GM18861 (cell line): ENCODE measurements around the gene AKT3.

ENCODE experiments used
- ATAC-seq: cut with Tn5 transposase; IDR thresholded peaks from one replicate; pipeline ENCODE4 v1.9.1; 2021; ENCODE audit not compliant: unreplicated experiment

Gene AKT3

GRCh38 chr1:243628476-243628907 is 221.6 kb downstream of the AKT3 start:
- no peak for ATAC-seq

- ATAC-seq = no peak
These were observed 226.2 kb downstream of the AKT3 start for GRCh38 chr1:243623841-243624240.

GRCh38 chr1:243621973-243622372 is 228.1 kb downstream of the AKT3 start:
- ATAC-seq = no peak

GRCh38 chr1:243620096-243620495 is 229.9 kb downstream of the AKT3 start:
- ATAC-seq = no peak

- no peak for ATAC-seq
These were observed 240.3 kb downstream of the AKT3 start for GRCh38 chr1:243609698-243610097.

GRCh38 chr1:243605604-243606003 is 244.4 kb downstream of the AKT3 start:
- ATAC-seq = no peak

- ATAC-seq = no peak
These were observed 248.3 kb downstream of the AKT3 start for GRCh38 chr1:243601720-243602119.

GRCh38 chr1:243598433-243598832 is 251.6 kb downstream of the AKT3 start:
- no peak for ATAC-seq

- no peak for ATAC-seq
These were observed 252.7 kb downstream of the AKT3 start for GRCh38 chr1:243597383-243597782.

- ATAC-seq = peak; percentile 99
These were observed 253.5 kb downstream of the AKT3 start for GRCh38 chr1:243596431-243597062.

GRCh38 chr1:243595527-243596210 is 254.4 kb downstream of the AKT3 start:
- ATAC-seq = no peak

- no peak for ATAC-seq
These were observed 255.6 kb downstream of the AKT3 start for GRCh38 chr1:243594455-243594854.

- ATAC-seq = peak; percentile 79
These were observed 260.8 kb downstream of the AKT3 start for GRCh38 chr1:243589286-243589685.

GRCh38 chr1:243587823-243588560 is 262.1 kb downstream of the AKT3 start:
- ATAC-seq = peak; percentile 94

- no peak for ATAC-seq
These were observed 262.8 kb downstream of the AKT3 start for GRCh38 chr1:243587285-243587684.

- ATAC-seq = no peak
These were observed 264.1 kb downstream of the AKT3 start for GRCh38 chr1:243585982-243586381.

GRCh38 chr1:243582326-243582725 is 267.7 kb downstream of the AKT3 start:
- no peak for ATAC-seq

- no peak for ATAC-seq
These were observed 269.1 kb downstream of the AKT3 start for GRCh38 chr1:243580984-243581383.

- ATAC-seq = no peak
These were observed 270.0 kb downstream of the AKT3 start for GRCh38 chr1:243580072-243580471.

- ATAC-seq = no peak
These were observed 275.0 kb downstream of the AKT3 start for GRCh38 chr1:243575070-243575469.

- no peak for ATAC-seq
These were observed 277.1 kb downstream of the AKT3 start for GRCh38 chr1:243572940-243573339.

- no peak for ATAC-seq
These were observed 281.2 kb downstream of the AKT3 start for GRCh38 chr1:243568793-243569192.
